Activated T-cell treated with anti-CD3 and anti-CD28 coated beads, Interleukin-2, amount 50 U/mL, for 48 hours (primary cell): ENCODE results near the gene PLD1.
"Not testable (repeated sequence)": the region's sequence is repeated elsewhere in the genome, so short reads cannot be mapped to it uniquely, and the experiment has no call there.

Source experiments
- DNase-seq, 2 experiments: peaks; one replicate each; pipeline ENCODE4 v3.0.0-alpha.2; 2020

PLD1 gene

DNA sequence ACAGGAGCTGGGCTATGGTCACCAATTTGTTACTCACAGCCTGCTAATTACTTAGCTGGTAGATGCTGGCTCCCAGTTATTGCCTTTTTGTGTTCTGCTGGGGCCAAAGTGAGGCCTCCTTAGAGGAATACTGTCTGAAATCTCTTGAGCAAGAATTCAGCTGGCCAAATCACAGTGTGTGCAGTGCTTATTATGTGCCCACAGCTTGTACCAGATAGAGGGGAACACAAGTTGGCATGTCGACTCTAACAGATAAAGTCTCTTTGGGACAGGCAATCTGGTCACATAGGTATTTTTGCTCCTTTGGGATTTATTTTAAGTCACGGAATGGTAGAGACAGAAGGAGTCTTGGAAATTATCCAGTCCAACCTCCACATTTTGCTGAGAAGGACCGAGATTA, 26.6 kb upstream of the PLD1 start:
- no peak for DNase-seq

DNA sequence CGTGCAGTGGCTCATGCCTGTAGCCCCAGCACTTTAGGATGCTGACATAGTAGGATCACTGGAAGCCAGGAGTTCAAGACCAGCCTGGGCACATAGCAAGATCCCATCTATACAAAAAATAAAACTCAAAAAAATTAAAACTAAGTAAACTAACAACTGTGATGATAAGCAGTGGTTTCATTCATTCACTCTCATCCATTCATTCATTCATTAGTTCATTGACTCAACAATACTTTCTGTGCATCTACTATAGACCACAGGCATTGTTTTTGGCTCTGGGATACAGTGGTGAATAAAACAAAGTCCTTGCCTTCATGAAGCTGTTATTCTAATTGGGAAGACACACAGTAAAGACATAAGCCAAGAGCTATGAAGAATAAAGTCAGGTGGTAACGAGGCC, 25.3 kb upstream of the PLD1 start:
- no peak for DNase-seq

DNA sequence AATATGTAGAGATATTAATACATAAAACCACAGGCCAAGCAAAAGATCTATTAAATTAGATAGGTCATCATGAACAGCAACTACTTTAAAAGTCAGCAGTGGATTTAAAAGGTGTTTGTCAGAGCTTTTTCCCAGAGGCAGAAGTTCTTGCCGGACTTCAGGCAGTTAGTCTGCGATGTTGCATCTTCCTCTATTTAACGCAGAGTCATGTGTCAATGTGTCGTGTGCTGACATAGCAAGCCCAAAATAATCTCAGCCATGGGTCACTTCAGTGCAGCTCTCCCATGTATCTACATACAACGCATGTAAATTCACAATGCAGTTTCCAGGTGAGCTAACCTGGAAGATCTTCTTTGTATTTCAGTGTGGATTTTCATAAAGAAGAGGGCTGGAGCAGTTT, 24.8 kb upstream of the PLD1 start:
- DNase-seq, result no peak

DNA sequence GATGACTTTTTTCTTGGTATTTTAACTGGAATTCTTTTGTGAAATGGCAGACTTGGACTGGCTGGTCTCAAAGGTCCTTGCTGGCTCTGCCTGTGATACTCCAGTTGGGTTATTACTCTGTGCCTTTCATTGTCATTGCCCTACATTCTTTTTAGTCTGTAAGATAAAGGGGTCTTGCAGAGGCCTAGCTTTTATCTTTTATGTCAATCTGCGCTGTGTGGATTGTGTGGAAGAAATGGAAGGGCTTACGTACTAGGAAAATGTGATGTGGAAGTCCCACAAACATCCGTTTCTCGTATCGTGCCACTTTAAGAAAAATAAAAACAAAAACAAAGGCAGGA, 24.1 kb upstream of the PLD1 start:
- DNase-seq, result no peak

DNA sequence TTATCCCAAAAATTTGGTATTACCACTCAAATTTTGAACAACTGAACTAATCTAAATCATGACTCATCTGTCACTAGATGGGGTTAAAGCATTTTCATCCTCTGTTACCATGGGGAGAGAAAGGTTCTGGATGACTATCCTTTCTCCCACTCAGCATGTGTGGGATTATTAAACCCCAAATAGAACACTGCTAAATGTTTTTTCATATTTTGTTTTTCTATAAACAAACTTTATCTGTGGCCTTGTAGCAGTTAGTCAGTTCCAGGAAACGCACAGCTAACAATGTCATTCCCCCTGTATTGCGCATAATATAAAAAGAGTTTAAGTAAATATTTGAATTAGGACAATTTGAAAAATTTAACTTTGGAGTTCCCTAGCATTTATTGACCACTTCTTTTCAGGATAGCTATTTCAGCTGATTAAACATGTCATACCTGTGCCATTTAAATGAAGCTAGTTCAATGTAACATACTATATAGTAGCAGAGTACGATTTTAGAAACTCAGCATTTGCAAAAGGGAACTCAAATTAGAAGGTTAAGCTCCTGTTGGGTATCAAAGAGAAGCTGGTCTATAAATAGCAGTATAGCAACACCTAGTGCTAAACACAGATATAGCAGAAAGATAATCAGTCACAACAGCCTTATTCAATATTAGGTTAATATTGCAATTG, 23.6 kb upstream of the PLD1 start:
- no peak for DNase-seq

DNA sequence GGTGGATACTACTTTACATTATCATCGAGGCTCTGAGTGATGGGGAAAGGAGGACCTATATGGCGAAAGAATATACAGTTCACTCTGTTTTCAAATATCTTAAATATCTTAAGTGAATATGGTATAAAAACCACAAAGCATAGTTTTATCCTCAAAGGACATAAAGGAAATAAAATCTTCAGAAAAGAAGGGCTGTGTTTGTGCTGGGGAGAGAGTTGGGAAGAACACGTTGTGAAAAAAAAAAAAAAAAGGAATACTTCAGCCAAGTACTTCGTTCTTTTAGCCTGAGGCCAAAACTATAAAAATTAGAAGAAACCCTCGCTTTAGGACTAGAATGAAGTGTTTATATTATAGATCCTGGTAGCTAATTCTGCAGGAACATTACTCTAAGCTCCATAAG, 22.7 kb upstream of the PLD1 start:
- DNase-seq, result no peak

DNA sequence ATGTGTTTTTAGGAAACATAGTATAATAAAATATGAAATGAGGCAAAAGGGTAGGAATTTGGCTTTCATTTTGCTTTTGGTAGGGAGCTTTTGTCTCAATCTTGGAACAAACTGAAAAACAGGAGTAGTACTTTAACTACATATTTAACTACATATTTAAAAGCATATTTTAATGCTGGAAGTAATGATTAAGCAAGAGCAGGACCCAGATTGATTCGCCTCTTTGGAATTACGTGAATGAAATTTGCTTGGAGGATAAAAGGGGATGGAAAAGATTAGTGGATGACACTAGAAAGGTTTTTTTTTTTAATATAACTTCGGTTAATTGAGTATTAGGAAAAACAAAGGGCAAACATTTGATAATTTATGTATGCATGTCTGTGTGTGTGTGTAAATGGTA, 21.7 kb upstream of the PLD1 start:
- no peak for DNase-seq

DNA sequence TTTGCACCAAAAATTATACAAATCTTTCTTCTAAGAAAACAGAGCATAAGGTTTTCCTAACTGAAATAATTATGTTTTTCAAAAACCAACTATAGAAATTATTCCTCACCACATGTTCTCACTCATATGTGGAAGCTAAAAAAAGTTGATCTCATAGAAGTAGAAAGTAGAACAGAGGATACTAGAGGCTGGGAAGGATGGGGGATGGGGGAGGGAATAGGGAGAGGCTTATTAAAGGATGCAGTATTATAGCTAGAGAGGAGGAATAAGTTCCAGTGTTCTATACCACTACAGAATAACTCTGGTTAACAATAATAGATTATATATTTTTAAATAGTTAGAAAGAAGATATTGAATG, 20.2 kb upstream of the PLD1 start:
- DNase-seq, result no peak

DNA sequence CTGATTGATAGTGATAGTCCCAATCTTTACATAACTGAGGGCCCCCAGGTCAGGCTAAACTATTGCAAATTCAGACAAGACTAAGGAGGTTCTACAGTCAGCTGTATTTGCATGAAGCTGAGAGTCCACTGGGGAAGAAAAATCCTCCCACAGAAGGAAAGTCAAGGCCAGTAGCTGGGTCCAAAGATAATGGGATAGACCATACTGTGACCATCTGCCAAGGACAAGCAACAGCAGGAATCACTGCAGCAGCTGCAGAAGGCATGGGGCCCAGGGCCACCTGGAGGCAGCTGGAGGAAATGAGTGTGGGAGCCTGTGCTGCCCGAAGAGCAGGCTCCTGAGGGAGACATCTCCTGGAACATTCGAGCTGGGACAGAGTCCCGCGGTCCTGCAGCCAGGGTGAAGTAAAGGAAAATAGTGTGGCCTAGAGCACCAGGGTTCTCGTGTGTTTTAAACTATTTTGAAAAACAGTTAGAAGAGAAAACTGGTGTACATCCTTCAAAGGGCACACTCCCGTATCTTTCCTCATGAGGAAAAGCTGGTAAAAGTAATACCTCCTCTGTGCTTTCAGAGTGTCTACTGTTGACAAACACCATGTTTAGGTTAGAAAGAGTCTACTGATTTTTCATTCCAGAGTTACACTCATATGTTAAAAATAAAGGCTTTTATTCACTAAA, 19.7 kb upstream of the PLD1 start:
- DNase-seq, result no peak

DNA sequence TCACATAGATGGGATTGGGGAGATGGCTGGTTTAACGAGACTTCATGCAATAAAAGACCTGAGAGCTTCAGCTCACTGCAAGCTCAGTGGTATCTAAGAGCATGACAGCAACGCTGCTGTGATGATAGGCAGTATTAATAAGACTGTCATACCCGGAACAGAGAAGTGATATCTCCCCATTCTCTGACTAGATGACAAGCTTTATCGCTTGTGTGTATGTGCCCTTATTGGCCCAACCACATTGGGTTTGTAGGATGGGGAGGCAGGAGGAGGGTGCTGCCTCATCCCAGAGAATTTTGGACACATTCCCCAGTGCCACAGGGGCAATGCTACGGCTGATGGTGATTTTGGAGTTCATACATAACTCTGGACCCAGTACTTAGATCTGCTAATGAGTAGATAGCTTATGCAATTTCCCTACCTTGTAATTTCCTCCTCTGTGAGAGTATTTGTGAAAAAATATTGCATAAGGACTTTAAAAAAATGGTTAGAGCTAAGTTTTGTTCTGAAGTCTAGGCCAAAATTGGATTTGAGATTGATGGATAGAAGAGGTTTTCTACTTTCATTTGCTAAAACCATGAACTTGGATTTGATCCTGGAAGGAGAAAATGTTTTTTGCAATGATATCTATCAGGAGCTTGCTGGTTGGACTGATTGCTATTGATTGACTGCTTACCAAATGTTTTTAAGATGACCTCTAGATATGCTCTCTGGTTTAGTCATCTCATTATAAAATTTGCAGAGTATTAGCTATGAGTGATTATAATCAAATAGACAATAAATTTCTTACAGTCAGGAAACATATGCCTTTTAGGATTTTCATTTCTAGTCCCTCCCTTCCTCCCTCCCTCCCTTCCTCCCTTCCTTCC, 18.9 kb upstream of the PLD1 start:
- no peak for DNase-seq

DNA sequence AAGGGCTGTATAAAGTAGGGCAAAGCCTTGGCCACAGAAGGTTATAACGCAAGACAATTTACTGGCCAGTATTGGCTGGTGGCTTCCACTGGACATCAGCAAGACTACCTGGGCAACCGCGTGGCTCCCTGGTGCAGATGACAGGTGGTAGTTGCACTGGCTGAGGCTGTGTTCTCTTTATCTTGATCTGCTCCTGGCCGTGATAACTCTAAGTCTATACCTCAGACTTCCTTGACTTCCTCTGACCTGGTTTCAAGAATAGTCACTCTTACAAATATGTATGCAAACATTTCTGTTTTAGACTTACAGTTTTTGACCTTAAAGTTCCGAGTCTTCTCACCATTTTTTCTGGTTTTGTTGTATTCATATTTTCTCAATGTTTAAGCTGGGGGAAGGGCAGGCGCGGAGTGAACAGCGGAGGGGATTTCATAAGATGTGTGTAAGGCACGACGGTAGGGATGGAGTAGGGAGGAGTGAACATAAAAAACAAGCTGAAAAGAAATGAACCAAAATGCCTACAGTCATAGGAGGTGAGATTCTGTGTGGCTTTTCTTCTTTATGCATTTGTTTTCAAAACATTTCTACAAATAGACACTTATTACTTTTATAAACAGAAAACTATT, 17.7 kb upstream of the PLD1 start:
- no peak for DNase-seq

DNA sequence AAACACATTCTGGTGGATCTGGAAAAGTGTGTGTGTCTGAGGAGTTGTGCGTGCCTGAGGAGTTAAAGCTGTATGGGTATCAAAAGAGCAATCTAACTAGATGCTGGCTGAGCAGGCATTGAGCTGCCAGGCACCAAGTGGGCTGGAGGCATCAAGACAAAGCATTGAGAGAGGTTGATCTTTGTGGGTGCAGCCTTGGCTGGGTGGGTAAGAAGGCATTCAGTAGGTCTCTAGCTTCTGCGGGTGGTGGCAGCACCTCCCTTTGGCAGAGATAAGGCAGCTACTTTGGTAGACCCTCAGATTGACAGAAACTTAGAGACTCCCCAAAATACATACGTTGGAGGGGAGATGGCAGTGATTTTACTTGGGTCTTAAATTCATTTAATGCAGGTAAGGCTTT, 17.1 kb upstream of the PLD1 start:
- no peak for DNase-seq

DNA sequence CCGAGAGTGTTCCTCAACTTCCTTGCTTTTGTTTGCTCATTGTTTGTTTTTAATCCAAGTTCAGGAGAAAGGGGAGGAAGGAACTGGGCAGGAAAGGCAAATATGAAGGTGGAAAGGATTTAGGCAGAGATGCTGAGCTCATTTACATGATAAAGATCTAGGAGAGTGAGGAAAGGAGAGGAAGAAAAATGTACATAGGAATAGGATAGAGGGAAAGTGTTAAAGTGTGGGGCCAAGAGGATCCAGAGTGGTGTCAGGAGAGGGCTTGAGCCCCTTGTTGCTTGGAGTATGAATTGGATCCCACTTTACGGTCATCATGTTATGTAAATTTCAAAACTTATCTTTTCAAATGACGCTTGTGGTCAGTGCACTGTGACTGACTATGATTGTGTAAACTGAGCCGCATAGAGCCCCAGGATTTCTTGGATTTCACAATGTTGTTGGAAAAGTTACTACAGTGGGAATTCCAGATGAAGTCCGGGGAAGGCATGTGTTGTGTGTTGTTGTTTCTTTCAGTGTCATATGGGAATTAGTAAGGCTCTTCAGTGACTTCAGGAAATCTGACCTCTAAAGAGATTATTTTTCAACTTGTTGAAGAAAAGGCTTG, 15.0 kb upstream of the PLD1 start:
- no peak for DNase-seq

DNA sequence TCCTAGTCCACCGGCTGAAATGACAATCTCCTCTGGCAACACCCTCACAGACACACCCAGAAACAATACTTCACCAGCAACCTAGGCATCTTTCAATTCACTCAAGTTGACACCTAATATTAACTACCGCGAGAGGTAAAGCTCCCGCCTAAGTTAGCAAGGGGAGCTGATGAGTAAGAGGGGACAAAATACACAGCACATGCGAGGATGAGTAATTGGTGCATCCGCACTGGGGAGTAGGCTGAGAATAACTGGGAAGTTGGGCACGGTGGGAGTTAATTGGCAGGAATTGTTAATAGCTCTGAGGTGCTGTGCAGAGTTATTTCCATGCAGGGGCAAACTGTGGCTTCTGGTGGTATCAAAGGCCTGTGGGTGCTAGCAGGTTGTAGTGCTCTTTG, 14.5 kb upstream of the PLD1 start:
- no peak for DNase-seq

DNA sequence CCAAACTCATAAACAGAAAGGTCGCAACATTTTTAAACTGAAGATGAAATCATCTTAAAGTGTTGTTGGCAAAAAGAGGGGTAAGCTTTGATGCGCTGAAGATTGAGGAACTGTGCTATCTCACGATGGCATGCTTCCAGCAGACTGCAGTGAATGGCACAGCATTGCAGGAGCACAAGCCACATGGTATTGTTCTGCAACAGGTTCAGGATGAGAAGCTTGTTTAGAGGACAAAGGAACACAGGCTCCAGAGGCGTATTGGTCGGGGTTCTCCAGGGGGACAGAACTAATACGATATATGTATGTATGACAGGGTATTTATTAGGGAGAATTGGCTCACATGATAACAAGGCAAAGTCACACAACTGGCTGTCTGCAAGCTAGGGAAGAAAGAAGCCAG, 13.8 kb upstream of the PLD1 start:
- DNase-seq, result no peak

DNA sequence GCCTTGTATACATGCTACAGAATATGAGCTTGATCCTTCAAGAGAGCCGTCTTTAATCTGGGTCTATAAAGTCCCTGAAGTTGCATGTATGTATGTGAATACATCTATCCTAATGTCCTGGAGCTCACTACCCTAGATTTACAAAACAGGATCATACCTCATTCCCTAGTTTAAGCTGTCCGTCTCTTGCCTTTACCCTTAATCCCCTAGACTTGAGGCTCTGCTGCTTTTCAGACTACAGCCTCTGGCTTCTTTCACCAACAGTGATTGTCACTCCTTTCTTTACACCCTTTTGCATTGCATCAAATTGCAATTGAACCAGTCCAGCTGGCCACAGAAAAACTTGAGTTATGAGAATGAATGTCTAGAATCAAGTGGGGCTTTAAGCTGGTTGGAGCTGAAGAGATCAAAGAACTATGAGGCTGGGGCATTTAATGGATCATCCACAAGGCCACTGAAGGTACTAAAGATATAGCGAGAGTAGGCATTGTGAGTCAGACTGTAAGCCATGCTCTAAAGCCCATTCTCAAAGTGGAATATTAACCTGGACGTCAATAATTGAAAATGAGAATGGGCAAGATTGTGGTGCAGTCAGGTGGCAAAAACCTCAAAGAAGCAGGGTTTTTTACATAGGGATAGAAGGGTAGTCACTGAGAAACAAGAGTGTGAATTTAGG, 12.3 kb upstream of the PLD1 start:
- no peak for DNase-seq

DNA sequence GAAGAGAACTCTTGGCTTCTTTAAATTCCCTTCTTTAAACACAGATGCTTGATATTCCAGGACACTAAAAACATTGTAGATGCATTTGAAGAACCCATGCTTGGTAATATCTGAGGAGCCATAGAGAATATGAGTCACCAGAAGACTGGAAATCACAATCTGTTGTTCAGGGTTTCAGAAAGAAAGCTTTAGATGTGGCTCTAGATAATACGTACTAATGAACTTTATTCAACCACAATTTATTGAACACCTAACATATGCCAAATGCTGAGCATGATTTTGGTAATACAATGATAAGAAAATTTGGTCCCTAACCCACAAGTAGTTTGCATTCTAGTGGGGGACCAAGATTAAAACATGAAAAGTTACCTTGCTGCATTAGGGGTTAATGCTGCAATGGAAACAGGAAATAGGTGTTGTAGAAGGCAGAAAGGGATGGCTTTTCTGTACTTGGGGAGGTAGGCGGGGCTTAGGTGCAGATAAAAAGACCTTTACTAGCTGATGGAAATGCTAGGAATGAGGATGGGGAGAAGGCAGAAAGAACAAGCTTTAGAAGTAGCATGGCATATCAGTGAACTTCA, 11.6 kb upstream of the PLD1 start:
- no peak for DNase-seq

DNA sequence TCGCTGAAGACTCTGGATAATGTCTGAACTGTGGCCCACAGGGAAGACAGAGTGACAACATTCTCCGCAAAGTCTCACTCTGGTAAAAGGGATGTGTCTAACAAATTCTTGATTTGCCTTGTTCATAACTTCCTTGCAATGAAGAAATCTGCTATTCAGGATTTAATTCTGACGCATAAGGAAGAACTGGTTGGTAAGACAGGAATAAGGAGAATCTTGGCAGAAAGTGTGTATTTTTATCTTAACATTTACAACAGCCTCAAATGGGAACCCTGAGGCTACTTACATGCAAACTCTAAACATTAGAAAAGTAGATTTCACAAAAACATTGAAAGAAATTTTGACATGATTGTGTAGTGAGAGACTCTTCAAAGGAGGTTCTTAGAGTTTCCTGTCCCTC, 10.8 kb upstream of the PLD1 start:
- DNase-seq, result no peak

DNA sequence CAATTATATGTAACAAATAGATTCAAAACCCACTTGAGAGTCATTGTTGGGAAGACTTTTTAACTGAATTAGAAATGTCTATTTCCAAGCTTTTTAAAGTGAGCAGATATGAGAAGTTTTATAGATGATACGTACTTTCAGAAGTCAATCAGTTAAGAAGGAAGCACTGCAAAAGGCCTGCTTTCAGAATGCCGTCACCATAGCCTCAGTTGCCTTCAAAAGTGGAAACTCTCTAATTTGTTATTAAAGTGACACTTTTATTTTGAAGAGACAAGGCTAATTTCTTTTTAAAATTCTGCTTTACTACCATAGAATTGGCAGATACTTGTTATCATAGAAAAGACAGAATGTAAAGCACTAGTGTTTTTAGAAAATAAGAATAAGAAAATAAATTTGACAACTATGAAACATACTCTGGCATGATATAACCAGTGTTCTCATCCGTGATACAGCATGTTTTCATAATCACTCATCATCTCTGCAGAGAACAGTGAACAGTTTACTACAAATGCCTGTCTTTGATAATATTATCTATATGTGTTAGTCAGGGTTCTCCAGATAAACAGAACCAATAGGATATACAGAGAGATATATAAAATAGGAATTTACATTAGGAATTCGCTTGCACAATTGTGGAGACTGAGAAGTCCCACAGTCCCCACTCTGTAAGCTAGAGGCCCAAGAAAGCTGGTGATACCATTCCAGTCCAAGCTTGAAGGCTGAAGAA, 7.0 kb upstream of the PLD1 start:
- DNase-seq, result no peak

DNA sequence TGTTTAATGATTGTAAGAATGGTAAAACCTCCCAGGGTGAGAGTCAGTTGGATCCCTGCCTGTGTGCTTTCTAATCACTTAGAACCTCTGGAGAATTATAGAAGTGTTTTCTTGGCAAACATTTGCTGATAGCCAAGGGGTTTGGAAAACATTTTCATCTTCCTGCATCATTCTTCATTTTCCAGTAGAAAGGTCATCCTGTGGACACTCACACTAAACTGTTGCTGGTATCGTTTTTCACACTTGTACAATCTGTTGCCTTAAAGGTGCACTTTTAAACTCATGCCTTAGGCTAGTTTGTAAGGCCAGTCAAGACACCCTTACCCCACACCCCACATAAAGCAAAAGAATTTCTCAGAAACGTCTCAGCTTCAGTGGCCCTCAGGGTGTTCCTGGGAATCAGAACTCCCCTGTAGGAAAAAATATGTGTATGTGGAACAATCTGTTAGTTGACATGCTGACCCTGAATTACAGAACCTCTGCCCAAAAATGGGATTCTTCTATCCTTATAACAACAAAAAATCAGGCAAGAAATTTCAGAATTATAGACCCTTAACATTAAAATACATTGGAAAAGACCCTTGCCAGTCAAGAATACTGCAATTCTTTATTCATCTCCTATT, 5.8 kb upstream of the PLD1 start:
- no peak for DNase-seq

DNA sequence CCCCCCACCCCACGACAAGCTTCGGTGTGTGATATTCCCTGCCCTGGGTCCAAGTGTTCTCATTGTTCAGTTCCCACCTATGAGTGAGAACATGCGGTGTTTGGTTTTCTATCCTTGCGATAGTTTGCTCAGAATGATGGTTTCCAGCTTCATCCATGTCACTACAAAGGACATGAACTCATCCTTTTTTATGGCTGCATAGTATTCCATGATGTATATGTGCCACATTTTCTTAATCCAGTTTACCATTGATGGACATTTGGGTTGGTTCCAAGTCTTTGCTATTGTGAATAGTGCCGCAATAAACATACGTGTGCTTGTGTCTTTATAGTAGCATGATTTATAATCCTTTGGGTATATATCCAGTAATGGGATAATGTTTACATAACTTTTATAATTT, 4.4 kb upstream of the PLD1 start:
- DNase-seq, result not testable (repeated sequence)
